ENCODE data around the gene PHKA2. TPM values are rescaled to one million over a fixed set of nuclear protein-coding genes. Genes with fewer than 3 reads are reported as not detected.
"Not testable (repeated sequence)": the region's sequence is repeated elsewhere in the genome, so short reads cannot be mapped to it uniquely, and the experiment has no call there.

The PHKA2 gene, protein sequence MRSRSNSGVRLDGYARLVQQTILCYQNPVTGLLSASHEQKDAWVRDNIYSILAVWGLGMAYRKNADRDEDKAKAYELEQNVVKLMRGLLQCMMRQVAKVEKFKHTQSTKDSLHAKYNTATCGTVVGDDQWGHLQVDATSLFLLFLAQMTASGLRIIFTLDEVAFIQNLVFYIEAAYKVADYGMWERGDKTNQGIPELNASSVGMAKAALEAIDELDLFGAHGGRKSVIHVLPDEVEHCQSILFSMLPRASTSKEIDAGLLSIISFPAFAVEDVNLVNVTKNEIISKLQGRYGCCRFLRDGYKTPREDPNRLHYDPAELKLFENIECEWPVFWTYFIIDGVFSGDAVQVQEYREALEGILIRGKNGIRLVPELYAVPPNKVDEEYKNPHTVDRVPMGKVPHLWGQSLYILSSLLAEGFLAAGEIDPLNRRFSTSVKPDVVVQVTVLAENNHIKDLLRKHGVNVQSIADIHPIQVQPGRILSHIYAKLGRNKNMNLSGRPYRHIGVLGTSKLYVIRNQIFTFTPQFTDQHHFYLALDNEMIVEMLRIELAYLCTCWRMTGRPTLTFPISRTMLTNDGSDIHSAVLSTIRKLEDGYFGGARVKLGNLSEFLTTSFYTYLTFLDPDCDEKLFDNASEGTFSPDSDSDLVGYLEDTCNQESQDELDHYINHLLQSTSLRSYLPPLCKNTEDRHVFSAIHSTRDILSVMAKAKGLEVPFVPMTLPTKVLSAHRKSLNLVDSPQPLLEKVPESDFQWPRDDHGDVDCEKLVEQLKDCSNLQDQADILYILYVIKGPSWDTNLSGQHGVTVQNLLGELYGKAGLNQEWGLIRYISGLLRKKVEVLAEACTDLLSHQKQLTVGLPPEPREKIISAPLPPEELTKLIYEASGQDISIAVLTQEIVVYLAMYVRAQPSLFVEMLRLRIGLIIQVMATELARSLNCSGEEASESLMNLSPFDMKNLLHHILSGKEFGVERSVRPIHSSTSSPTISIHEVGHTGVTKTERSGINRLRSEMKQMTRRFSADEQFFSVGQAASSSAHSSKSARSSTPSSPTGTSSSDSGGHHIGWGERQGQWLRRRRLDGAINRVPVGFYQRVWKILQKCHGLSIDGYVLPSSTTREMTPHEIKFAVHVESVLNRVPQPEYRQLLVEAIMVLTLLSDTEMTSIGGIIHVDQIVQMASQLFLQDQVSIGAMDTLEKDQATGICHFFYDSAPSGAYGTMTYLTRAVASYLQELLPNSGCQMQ
- total RNA-seq = 10 to 100 TPM; 22.0 to 30.2 TPM

DNA sequence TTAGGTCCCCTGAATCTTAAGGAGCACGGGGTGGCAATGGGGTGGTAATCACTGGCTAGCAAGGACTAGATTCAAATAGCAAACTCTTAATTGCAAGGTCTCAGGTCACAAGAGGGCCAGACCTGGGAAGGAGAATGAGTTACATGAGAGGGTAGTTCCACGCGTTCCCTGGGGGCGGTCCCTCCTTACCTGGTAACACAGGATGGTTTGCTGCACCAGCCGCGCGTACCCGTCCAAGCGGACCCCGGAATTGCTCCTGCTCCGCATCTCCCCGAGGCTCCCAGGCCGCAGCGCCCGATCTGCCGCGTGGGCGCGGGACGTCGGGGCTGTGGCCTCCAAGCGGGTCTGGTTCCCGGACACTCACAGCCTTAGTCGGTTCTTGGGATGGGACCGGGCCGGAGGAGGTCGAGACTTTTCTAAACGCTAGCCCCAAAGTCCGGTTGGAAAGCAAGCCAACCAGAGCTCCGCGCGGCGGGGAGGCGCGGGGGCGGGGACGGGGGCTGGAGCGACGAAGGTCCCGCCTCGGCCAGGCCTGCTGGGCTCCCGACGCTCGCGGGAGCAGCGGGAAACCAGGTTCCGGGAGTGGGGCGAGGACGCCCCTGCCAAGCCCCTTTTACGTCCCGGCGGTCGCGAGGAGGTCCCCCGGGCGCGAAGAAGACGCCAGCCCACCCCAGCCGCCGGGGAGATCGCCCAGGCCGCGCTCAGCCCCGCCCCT, at the start of gene PHKA2:
Gene PHKA2, minus strand, starts transcription at position 449 of the 715 bp plus-strand sequence. Its CDS starts 182 bp downstream, at position 267.
- peak; percentile 44 for ATAC-seq (replicated peaks)
- peak within 1 kb of the TSS; percentile 90 for H3K27ac Mint-ChIP-seq
- H3K9me3 Mint-ChIP-seq = no peaks in the 10 kb centered on the region
- H3K27me3 Mint-ChIP-seq = no peaks in the 10 kb centered on the region
- H3K36me3 Mint-ChIP-seq (ENCODE audit: low read depth) = no peaks in the 10 kb centered on the region
- H3K4me3 Mint-ChIP-seq = peak within 1 kb of the TSS; percentile 85
- H3K4me1 Mint-ChIP-seq = no peaks in the 10 kb centered on the region

DNA sequence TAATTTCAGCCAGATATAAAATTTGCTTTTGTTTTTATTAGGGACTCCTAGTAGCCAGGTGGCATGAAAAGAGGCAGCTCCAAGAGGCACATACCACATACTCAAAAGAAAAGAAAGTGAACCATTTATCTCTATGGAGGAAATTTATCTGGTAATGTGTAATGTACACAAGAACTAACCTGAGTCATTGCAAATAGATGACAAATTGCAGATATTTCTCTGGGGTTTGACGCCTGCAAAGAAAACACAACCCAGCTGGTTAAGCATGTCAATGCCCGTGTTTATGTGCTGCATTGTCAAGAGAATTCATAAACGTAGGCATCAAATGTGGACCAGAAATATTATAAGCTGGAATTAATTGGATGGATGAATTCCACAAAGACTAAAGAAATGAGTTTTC, 46.9 kb upstream of the PHKA2 start:
- Mint-ChIP-seq H3K9me3 (no peaks in the 10 kb centered on the region), H3K4me1 (no peaks in the 10 kb centered on the region), H3K36me3 (ENCODE audit: low read depth) (no peaks in the 10 kb centered on the region), H3K4me3 (no peak overlapping the region), H3K27me3 (no peaks in the 10 kb centered on the region), H3K27ac (no peak overlapping the region)
- ATAC-seq (replicated peaks) = no peak

DNA sequence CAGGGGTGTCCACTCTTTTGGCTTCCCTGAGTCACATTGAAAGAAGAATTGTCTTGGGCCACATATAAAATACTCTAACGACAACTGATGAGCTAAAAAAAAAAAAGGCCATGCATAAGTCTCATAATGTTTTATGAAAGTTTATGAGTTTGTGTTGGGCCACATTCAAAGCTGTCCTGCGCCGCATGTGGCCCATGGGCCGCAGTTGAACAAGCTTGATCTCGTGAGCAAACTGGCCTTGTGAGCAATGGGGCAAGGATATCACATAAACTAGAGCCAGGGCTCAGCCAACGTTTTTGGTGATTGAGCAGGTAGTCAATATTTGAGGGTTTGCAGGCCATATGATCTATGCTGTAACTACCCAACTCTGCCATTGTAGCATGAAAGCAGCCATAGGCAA, 44.6 kb upstream of the PHKA2 start:
- Mint-ChIP-seq H3K4me3 (no peak overlapping the region), H3K9me3 (no peaks in the 10 kb centered on the region), H3K27ac (no peak overlapping the region), H3K27me3 (no peaks in the 10 kb centered on the region), H3K4me1 (no peaks in the 10 kb centered on the region), H3K36me3 (ENCODE audit: low read depth) (no peaks in the 10 kb centered on the region)
- ATAC-seq (replicated peaks) = no peak

DNA sequence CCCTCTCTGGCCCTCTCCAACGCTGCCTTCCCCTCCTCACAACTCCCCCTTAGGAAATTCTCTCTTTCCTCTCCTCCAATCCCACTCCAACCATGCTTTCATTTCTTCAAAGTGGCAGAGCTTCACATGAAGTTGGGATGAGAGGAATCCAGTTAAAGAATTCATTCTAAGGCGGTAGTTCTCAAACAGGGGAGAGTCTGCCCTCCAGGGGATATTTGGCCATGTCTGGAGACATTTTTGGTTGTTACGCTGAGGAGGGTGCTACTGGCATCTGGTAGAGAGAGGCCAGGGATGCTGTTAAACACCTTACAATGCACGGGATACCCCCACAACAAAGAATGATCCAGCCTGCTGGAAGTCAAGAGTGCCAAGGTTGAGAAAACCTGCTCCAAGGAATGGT, 40.5 kb upstream of the PHKA2 start:
- no peak for ATAC-seq (replicated peaks)
- H3K4me3 Mint-ChIP-seq = no peak overlapping the region
- H3K27me3 Mint-ChIP-seq = no peaks in the 10 kb centered on the region
- no peaks in the 10 kb centered on the region for H3K9me3 Mint-ChIP-seq
- H3K36me3 Mint-ChIP-seq (ENCODE audit: low read depth) = no peaks in the 10 kb centered on the region
- no peaks in the 10 kb centered on the region for H3K4me1 Mint-ChIP-seq
- H3K27ac Mint-ChIP-seq = no peak overlapping the region

DNA sequence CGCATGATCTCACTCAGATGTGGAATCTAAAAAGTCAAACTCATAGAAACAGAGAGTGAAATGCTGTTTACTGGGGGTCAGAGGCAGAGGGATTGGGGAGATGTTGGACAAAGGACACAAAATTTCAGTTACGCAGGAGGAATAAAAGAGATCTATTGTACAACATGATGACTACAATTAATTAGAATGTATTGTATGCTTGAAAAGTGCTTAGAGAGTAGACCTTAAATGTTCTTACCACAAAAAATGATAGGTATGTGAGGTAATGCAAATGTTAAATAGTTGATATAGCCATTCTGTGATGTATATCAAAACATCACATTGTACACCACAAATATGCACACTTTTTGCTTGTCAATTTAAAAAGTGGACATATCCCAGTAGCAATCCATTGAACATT, 36.1 kb upstream of the PHKA2 start:
- Mint-ChIP-seq H3K27ac (no peak overlapping the region), H3K4me3 (no peak overlapping the region), H3K36me3 (ENCODE audit: low read depth) (no peaks in the 10 kb centered on the region), H3K4me1 (no peaks in the 10 kb centered on the region), H3K9me3 (no peaks in the 10 kb centered on the region), H3K27me3 (no peaks in the 10 kb centered on the region)
- no peak for ATAC-seq (replicated peaks)

DNA sequence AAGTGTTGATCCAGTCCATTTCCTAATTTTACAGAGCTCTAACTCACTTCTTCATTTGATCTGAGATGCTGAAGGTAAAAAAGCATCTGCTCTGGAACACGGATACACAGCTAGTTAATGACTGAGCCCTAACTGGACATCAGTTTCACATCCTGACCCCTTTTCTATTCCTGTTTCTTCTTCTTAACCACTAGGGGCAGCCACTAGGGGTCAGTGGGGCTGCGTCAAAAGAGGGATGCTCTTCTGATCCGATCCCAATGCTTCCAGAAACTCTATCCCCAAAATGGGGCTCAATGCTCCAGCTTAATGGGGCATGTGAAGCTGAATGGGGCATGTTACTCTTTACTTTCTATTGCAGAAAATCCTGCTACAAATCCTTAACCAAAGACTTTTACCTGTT, 33.4 kb upstream of the PHKA2 start:
- no peak for ATAC-seq (replicated peaks)
- Mint-ChIP-seq H3K27ac (no peak overlapping the region), H3K9me3 (no peaks in the 10 kb centered on the region), H3K4me1 (no peaks in the 10 kb centered on the region), H3K4me3 (no peak overlapping the region), H3K36me3 (ENCODE audit: low read depth) (no peaks in the 10 kb centered on the region), H3K27me3 (no peaks in the 10 kb centered on the region)

DNA sequence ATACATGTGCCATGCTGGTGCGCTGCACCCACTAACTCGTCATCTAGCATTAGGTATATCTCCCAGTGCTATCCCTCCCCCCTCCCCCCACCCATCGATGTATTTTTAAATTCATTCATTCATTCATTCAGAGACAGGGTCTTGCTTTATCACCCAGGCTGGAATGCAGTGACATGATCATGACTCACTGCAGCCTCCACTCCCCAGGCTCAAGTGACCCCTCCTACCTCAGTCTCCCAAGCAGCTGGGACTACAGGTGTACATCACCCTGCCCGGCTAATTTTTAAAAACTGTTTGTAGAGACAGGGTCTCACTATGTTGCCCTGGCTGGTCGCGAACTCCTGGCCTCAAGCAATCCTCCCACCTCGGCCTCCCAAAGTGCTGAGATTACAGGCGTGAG, 32.7 kb upstream of the PHKA2 start:
- not testable (repeated sequence) for ATAC-seq (replicated peaks); H3K27ac Mint-ChIP-seq; H3K27me3 Mint-ChIP-seq; H3K4me3 Mint-ChIP-seq; H3K4me1 Mint-ChIP-seq; H3K36me3 Mint-ChIP-seq (ENCODE audit: low read depth); H3K9me3 Mint-ChIP-seq

DNA sequence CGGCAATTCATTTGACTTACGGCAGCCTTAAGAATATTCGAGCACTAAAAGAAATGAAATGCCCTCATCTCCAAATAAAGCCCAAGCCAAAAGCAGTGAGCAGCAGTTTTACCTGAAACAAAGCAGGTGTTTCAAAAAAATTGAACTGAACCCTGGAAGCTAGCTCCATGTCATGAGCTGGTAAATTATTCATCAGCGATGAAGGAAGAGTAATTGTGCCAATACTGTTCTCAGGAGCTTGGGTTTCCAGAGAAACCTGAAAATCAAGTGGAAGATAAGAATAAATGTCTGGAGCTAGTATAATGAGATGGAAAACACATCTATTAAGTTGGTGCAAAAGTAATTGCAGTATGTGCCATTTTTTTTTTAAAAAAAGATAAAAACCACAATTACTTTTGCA, 24.0 kb upstream of the PHKA2 start:
- no peak overlapping the region for H3K4me3 Mint-ChIP-seq
- ATAC-seq (replicated peaks) = no peak
- H3K27me3 Mint-ChIP-seq = no peaks in the 10 kb centered on the region
- H3K9me3 Mint-ChIP-seq = no peaks in the 10 kb centered on the region
- H3K27ac Mint-ChIP-seq = no peak overlapping the region
- H3K4me1 Mint-ChIP-seq = no peaks in the 10 kb centered on the region
- no peaks in the 10 kb centered on the region for H3K36me3 Mint-ChIP-seq (ENCODE audit: low read depth)

DNA sequence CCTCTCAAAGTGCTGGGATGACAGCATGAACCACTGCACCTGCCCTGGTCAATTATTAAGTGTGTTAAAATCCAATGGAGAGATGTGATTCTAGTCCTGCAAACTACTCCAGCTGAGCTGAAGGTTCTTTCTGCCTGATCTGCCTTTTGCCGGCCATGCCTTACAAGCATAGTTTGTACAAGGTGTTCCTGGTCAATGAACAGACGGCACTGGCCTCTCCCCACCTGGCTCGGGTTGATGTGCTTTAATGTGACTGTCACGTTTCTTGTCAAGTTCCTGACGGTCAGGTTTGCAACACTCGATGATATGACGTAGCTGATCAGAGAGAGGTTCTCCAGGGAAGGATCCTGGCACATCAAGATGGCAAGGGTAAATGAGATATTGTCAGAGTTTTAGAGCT, 23.1 kb upstream of the PHKA2 start:
- Mint-ChIP-seq H3K9me3 (no peaks in the 10 kb centered on the region), H3K4me1 (no peaks in the 10 kb centered on the region), H3K27ac (no peak overlapping the region)

DNA sequence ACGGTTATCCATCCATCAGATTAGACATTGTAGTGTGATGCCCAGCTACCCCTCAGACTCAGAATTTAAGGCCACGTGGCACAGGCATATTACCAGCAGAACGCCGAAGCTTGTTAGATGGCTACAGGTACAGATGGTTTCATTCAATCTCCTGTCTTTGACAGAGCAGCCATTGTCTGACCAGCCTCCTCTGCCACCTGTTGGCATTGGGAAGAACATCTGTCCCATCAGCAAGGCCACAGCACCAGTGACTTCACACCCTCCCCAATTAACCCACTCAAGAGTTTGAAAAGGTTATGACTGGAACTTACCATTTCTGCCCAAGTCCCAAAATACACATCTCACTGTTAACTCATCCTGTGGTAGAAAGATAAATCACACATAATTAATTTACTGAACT, 22.0 kb upstream of the PHKA2 start:
- Mint-ChIP-seq H3K4me3 (no peak overlapping the region), H3K9me3 (no peaks in the 10 kb centered on the region), H3K36me3 (ENCODE audit: low read depth) (no peaks in the 10 kb centered on the region), H3K4me1 (no peaks in the 10 kb centered on the region), H3K27me3 (no peaks in the 10 kb centered on the region), H3K27ac (no peak overlapping the region)
- ATAC-seq (replicated peaks) = no peak

More for the DNA sequence above, 23.1 kb upstream of the PHKA2 start:
- no peaks in the 10 kb centered on the region for H3K27me3 Mint-ChIP-seq
- no peaks in the 10 kb centered on the region for H3K36me3 Mint-ChIP-seq (ENCODE audit: low read depth)
- no peak overlapping the region for H3K4me3 Mint-ChIP-seq
- ATAC-seq (replicated peaks) = no peak

DNA sequence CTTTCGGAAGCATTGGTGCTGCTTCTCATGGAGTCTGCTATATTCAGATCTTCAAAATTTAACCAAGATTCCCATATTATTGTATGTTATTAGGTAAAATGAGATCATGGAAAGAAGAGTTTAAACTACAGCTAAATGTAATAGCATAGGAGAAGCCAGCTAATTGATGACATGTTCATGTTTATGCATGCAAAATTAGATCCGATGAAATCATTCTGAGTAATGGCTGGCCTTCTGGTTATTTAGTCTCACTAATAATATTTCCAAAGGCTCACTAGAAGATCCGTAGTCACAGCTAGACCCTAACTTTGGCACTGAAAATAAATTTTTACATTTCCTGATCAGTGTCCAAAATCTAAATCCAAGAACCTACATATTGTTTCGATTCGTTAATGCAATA, 19.8 kb upstream of the PHKA2 start:
- no peaks in the 10 kb centered on the region for H3K9me3 Mint-ChIP-seq
- no peak overlapping the region for H3K27ac Mint-ChIP-seq
- no peak overlapping the region for H3K4me3 Mint-ChIP-seq
- no peaks in the 10 kb centered on the region for H3K27me3 Mint-ChIP-seq
- ATAC-seq (replicated peaks) = no peak
- H3K4me1 Mint-ChIP-seq = no peaks in the 10 kb centered on the region
- no peaks in the 10 kb centered on the region for H3K36me3 Mint-ChIP-seq (ENCODE audit: low read depth)

DNA sequence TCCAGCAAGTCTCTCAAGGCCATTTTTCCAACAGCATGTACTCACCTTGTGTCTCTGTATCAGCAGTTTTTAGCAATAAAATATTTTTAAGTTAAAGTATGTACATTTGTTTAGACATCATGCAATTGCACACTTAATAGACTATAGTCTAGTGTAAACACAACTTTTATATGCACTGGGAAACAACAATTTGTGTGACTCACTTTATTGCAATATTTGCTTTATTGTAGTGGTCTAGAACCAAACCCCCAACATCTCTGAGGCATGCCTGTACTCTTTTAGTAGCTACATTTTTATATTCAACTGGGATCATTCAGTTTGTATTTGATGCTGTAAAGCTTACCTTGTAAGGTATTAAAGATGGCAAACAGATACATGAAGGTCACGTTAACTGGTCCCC, 14.7 kb upstream of the PHKA2 start:
- H3K9me3 Mint-ChIP-seq = no peaks in the 10 kb centered on the region
- H3K4me3 Mint-ChIP-seq = no peak overlapping the region
- H3K4me1 Mint-ChIP-seq = no peaks in the 10 kb centered on the region
- no peak for ATAC-seq (replicated peaks)
- H3K27ac Mint-ChIP-seq = no peak overlapping the region
- no peaks in the 10 kb centered on the region for H3K27me3 Mint-ChIP-seq
- H3K36me3 Mint-ChIP-seq (ENCODE audit: low read depth) = no peaks in the 10 kb centered on the region

DNA sequence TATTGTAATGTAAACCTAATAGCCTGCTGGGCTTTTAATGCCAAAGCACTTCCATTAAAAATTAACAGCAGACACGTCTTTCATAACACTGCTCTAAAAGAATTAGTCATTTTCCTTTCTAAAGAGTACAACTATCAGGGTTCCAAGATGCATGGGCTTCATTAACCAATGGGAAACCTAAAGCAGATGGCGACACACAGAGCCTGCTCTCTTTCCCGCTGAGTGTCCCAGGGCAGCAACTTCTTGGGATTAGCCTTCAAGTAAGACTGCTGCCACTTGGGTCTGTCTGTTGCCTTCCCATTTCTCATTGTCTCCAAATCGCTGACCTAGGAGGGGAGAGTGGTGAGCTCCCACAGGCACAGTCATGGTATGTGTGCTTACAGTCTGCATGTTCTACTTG, 14.0 kb upstream of the PHKA2 start:
- Mint-ChIP-seq H3K27me3 (no peaks in the 10 kb centered on the region), H3K36me3 (ENCODE audit: low read depth) (no peaks in the 10 kb centered on the region), H3K4me1 (no peaks in the 10 kb centered on the region), H3K9me3 (no peaks in the 10 kb centered on the region), H3K4me3 (no peak overlapping the region), H3K27ac (no peak overlapping the region)
- no peak for ATAC-seq (replicated peaks)

DNA sequence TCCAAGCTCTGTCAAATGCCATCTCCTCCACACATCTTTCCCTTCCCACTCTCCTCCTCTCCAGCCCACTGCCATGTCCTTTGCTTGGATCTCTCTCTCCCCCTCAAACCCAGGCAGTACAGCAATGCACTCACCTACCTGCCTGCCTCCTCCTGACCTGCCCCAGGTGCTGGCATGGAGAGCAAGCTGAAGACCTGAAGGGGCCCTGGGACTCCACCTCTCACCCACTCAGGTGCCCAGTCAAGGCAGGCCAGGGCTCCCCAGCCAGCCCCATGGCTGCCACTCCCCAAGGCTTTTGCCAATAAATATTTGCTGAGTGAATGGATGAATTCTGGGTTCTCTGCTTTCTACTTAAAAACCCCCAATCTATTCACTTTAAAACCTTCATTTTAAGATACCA, 12.6 kb upstream of the PHKA2 start:
- H3K27ac Mint-ChIP-seq = no peak overlapping the region
- no peak for ATAC-seq (replicated peaks)
- H3K4me3 Mint-ChIP-seq = no peak overlapping the region
- H3K9me3 Mint-ChIP-seq = no peaks in the 10 kb centered on the region
- no peaks in the 10 kb centered on the region for H3K36me3 Mint-ChIP-seq (ENCODE audit: low read depth)
- H3K4me1 Mint-ChIP-seq = no peaks in the 10 kb centered on the region
- H3K27me3 Mint-ChIP-seq = no peaks in the 10 kb centered on the region
